CD4-positive, alpha-beta T cell treated with Interleukin-15 for 4 hours (primary cell): ENCODE data around the gene ADAMTSL5.
"Not testable (repeated sequence)": the region's sequence is repeated elsewhere in the genome, so short reads cannot be mapped to it uniquely, and the experiment has no call there.

Experiments used
- DNase-seq: peaks from one replicate; pipeline ENCODE4 v3.0.0-alpha.2; 2020; ENCODE audit warnings: low spot score

ADAMTSL5 gene

DNA sequence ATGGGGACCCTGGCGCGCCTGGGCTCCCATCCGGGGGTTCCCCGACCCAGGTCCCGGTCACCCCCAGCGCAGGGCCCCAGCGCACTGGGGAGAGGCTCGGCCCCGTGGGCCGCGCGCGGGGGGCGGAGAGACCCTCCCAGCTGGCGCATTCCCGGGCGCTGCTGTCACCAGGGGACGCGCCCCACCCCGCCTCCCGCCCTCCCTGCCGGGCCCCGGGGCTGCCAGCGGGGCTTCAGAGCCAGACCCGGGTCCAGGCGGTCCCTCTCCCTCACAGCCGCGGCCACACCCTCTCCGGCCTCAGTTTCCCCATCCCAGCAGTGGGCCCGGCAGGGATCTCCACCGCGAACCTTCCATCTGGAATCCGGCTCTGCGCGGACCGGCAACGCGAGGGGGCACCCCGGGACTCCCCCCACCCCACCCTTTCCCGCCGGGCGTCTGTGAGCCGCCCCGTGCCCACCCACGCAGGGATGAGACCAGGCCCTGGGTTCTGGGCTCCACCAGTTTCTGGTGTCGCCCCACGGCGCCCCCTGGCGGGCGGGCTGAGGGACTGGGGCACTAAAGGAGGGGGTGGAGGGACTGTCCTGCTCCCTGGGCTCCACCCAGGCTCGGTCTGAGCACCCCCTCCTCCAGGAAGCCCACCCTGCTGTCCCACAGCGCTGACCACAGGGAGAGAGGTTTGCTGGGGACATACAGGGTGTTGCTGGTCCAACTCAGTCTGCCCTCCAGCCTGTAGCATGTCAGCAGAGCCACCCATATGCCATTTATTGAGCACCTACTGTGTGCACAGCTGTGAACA, 878 bp upstream of the ADAMTSL5 start:
- DNase-seq: peak; percentile 61

DNA sequence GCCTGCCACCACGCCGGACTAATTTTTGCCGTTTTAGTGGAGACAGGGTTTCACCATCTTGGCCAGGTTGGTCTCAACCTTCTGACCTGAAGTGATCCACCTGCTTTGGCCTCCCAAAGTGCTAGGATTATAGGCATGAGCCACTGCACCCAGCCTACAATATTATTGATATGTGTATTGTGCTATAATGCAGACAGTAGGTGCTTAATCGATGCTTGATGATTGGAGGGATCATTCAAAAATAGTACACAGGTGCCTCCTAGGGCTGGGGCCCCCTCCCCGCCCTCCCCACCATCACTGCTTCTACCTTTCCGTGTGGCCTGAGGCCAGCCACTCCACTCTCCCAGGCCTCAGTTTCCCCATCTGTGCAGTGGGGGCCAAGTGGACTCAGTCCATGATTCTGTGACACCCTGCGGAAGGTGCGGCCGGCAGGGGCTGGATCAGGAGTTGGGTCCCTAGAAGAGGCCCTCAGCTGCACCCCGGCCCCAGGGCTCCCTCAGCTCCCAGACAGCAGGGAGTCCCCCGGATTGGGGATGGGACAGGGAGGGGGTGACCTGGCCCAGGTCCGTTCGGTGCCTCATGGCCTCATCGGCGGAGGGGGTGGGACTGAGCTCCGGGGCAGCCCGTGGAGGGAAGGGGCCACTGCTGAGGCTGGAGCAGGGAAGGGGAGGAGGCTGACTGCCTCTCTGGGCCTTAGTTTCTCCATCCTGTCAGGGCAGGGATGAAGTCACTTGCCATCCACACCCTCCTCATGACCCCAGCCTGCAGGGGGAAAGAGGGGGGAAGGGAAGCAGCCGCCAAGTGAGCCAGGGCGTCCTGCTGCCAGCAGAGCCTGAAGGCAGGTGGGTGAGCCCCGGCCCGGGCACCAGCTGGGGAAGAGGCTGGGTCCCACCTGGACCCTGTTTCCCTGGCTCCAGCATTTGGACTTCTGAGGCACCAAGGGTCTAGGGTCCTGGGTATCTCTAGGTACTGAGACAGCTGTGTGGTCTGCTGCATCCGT, 1.2 kb downstream of the ADAMTSL5 start:
- no peak for DNase-seq

DNA sequence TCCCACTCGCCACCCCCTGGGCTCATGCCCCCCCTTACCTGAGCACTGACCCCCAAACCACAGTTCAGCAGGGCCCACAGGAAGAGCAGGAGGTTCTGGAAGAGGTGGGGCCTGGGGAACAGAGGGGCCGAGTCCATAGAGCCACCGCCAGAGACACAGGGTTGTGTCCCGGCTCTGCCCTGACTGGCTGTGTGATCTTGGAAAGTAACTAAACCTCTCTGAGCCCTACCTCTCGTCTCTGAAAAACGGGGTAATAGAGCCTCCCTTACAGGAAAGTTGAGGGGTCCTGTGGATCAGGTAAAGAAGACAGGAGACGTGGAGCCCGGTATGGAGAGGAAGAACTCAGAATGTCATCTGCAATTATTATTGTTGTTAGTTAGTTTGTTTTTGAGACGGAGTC, 2.0 kb downstream of the ADAMTSL5 start:
- no peak for DNase-seq

DNA sequence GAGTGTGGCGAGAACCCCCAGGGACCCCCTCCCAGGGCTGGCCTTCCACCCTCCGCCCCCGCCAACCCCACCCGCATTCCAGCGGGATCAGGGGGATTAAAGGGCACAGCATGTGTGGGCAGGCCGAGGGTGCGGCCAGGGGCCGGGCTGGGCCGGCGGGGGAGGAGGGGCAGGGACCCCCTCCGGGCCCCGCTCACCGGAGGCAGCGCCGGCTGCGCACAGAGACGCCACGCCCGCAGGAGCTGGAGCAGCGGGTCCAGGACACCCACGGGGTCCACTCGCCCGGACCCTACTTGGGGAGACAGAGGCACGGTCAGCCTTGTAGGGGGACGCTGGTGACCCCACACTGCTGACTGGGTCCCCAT, 2.4 kb downstream of the ADAMTSL5 start:
- DNase-seq: no peak

DNA sequence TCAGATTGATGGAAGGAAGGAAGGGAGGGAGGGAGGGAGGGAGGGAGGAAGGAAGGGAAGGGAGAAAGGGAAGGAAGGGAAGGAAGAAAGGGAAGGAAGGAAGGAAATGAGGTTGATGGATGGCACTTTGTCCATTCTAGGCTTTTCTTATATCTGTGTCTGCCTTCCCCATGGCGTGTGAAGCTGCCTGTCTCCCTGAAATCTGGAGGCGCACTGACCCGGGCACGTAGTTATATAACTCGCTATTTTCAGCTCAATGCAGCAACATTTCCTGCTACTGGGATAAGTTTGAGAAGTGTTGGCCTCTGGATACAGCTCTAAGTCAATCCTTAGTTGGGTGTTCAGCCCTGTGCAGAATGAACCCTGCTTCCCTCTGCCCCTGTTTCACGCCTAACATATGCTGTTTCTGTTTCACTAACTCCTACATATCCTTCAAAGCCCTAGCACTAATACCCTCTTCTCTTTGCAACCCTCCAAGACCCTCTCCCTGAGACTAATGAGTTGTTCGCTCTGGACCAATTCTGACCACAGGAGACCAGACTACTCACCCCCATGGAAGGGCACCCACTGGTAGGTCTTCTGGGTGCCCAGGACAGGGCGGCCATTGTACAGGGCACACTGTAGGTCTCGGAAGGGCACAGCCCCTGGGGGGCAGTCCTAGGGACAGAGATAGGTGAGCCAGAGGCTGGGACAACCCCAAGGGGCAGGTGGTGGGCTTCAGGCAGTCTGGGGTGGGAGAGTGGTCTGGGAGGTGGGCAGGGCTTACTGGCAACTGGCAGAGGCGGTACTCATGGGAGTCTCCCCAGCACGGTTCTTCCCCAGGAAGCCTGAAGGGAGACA, 3.0 kb downstream of the ADAMTSL5 start:
- DNase-seq: no peak

DNA sequence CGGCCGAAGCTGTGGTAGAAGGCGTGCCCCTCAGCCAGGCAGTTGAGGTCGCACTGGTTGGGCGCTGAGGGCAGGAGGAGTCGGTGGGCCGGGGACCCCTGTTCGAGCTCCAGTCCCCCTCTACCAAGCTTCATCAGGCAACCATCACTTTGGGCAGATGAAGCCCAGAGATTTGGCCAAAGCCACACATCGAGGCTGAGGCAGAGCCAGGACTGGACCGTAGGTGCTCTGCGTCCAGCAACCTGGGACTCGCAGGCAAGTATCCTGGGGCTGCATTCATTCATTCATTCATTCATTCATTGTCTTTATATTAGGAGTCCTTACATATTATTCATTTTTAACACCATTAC, 4.3 kb downstream of the ADAMTSL5 start:
- DNase-seq: no peak

DNA sequence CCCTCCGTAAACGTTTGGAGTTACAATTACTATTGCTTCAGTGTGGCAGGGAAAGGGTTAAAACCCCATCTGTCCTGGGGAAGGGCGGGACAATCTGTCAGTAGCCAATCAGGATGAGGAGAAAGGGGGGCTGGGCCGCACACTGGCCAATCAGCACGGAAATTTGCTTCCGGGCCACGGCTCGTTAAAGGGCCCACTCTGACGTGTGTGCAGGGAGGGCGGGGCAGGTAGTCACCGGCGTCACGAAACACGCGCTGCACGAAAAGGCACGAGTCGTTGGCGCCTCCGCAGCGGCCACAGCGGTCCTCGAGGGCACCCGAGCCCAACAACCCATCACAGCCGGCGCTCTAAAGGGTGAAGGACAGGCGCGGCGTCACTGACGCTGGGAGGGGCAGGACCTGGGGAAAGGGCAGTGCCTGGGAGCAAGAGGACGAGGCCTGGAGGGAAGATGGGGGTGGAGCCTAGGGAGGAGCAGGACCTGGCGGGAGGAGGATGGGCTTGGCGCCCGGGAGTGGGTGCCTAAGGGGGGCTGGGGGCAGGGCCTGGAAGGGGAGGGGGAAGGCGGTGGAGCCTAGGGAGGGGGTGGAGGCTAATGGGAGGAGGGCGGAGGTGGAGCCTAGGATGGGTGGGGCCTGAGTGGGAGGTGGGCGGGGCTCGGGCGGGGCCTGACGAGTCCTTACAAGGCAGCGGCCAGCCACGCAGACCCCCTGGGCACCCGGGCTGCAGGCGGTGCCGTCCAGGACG, 4.9 kb downstream of the ADAMTSL5 start:
- DNase-seq: peak; percentile 94

DNA sequence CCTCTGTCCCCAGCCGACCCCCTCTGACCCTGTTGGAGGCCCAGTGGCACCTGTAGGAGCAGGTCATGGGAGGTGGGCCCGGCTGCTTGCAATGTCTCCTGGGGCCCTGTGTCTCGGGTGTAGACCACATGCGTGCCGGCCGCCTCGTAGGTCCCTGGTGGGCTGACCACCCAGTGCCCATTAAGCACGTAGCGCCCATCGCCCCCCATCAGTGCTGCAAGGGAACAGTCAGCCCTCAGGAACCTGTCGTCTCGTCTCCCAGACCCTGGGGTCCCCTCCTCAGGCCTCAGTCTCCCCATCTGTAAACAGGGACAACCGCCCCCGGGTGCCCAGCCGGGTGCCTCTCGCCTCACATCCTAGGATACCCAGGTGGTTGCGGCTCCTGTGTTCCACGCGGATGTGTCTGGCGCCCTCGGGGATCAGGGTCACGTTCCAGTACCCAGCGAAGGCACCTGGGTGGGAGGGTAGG, 5.6 kb downstream of the ADAMTSL5 start:
- DNase-seq: no peak

DNA sequence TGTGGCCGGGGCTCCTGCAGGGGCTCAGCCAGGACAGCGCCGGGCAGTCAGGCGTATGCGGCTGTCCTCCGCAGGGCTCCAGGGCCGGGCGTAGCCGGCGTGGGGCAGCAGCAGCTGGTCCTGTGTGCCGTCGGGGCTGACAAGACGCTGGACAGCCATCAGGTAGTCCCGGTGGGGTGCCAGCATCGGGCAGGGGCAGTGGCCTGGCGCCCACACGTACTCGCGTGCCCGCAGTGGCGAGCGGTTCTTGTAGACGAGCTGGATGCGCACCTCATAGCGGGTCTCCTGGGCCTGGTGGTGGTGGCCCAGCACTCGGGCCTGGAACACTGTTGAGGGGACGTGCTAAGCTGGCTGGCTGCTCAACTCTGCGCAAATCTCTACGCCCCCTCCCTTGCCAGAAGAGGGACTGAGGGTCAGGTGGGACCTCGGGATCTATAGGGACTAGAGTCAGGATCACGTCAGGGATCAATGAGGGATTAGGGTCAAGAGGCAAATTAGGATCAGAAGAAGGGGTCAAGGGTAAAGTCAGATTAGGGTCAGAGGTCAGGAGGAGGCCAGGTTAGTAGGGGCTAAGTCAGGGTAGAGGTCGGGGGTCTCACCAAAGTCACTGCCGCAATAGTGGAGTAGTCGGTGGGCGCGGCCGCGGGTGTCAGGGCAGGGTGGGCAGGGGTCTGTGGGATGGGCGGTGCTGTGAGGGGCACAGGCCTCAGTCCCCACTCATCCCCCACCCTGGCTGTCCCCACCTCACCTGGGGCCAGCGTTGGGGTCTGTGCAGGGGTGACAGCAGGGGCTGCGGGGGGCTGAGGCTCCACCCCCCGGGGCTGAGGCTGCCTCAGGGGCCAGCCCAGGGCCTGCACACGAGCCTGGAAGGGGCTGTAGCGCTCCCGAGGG, 6.6 kb downstream of the ADAMTSL5 start:
- DNase-seq: no peak

DNA sequence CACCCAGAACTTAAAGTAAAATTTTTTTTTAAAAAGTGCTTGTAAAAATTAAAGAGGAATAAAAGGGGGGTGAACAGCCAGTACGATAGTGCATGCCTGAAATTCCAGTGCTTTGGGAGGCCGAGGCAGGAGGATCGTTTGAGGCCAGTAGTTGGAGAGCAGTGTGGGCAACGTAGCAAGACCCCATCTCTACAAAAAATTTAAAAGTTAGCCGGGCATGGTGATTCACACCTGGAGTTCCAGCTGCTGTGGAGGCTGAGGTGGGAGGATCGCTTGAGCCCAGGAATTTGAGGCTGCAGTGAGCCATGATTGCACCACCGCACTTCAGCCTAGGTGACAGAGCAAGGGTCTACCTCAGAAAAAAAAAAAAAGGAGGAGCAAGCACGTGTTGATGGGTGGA, 7.8 kb downstream of the ADAMTSL5 start:
- no peak for DNase-seq

DNA sequence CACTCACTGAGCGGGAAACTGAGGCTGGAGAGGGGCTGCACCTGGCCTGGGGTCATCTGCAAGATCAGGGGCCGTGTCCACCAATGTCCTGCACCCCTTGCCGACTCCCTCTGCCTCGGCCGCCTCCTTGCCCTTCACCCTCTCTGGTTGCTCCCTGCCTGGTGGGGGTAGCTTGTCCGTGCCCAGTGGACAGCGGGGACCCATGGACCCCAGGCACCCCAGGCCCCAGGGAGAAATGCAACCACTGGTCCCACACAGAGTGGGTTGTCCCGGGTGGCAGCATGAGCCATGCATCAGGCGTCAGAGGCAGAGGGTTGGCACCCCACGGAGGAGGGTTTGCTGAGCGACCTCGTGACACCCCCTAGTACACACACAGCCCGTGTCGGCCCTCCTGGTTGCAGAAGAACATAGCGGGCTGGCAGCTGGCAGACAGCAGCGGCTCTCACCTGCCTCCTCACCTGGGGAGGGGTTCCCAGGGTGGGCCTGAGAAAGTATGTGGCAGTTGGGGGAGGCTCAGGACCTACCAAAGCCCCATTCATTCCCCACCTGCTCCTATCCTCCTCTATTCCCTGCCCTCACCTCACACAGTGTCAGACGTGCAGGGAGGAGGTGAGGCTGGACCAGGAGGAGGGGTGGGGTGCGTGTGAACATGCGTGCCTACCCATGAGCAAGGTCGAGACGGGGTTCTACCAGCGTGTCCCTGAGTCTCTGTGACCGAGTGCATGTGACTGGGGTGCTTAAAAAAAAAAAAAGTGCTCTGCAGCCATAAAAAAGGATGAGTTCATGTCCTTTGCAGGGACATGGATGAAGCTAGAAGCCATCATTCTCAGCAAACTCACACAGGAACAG, 8.7 kb downstream of the ADAMTSL5 start:
- no peak for DNase-seq

DNA sequence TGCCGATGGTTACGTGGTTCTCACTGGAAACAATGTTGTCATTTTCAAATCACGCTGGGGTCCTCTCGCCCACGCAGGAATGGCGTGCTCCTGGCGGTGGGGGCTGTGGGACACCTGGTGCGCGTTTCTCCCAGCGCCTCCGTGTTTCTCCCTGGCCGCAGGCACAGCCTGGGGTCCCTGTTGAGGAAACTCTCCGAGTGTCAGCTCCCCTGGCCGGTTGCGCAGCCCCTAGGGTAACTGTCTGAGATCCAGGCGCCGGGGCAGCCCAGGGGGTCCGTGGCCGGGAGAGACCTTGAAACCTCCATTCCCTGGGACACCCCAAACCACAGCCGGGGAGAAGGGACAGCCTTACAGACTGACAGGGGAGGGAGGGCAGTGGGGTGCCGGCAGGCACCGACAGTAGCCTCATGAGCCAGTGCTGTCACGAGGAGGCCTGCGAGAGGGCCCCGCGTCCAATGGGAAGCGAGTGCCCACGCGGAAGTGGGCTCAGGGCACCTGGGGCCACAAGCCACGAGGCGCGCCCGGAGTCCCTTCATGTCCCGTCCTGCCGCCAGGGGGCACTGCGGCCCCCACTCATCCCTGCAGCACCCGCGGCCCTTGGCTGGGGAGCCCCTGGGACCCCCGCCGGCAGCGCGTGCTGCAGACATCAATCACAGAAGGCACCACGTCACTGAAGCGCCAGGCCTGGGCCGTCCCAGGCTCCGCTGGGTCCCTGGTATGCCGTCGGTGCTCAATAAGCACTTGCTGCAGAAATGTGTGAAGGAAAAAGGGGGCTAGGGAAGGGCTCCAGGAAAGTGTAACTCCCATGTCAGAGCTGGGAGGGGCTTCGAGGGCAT, 9.5 kb downstream of the ADAMTSL5 start:
- peak; percentile 58 for DNase-seq

DNA sequence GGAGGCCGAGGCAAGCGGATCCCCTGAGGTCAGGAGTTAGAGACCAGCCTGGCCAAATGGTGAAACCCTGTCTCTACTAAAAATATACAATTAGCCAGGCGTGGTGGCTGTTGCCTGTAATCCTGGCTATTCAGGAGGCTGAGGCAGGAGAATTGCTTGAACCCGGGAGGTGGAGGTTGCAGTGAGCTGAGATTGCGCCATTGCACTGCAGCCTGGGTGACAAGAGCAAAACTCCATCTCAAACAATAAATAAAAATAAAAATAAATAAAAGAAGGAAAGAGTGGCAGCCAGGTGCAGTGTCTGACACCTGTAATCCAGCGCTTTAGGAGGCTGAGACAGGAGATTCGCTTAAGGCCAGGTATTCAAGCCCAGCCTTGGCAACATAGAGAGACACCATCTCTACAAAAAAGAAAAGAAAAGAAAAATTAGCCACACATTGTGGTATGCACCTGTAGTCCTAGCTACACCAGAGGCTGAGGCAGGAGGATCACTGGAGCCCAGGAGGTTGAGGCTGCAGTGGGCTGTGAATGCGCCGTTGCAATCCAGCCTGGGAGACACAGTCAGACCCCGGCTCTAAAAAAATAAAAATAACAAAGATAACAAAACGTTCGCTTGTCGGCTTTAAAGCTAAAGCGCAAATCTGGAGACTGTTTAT, 10.3 kb downstream of the ADAMTSL5 start:
- no peak for DNase-seq

DNA sequence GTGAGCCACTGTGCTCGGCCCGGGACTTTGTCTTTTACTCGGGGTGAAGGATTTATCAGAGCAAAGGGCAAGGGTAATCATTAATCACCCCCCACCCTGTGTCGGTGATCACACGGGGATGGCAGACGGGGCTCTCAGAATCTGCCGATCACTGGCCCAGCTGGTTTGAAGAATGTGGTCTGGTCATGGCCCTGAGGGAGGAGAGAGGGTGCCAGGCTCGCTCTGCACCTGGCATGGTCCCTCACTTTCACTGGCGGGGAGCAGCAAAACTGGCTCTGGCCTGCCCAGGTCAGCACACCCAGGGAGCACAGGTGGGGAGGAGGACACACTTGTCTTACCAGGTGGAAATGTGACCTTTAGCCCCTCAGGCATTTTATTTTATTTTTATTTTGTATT, 11.6 kb downstream of the ADAMTSL5 start:
- no peak for DNase-seq

DNA sequence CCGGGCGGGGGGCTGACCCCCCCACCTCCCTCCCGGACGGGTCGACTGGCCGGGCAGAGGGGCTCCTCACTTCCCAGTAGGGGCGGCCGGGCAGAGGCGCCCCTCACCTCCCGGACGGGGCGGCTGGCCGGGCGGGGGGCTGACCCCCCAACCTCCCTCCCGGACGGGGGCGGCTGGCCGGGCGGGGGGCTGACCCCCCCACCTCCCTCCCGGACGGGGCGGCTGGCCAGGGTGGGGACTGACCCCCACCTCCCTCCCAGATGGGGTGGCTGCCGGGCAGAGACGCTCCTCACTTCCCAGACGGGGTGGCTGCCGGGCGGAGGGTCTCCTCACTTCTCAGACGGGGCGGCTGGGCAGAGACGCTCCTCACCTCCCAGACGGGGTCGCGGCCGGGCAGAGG, 13.6 kb downstream of the ADAMTSL5 start:
- DNase-seq: not testable (repeated sequence)

DNA sequence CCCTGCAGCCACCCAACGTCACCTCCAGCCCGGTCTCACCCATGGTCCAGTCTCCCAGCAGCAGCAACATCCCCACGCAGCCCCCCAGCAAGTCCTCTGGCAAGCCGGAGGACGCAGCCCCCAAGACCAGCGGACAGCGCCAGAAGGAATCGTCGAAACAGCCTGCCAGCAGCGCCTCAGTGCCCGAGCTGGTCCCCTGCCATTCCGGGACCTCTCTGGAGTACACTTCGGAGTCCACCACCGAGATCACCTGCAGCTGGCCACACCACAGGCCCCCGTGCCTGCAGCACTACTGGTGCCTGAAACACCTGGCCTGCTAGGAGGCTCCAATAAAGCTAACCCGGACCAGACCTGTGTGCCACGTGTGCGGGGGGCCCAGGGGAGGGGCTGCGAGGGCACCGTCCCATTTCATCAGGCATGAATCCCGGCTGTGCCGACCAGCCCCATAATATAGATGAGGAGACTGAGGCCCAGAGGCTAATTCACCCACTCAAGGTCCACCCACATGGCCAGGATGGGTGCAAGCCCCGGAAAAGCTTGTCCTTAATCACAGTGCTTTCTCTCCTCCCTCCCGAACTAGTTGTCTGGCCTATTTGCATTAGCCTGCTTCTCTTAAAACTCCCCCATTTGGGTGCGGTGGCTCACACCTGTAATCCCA, 15.1 kb downstream of the ADAMTSL5 start:
- no peak for DNase-seq
